HL-60 (cell line): ENCODE results near the gene OR6A2.

Source experiments
- DNase-seq, 2 experiments: peaks; one replicate each; pipeline ENCODE4 v3.0.0-alpha.2; 2010 to 2020; ENCODE audit warnings: low read depth in 1 of 2, low spot score in 1 of 2
- H3K27ac ChIP-seq: fragments of 250-450 bp; sonication (Bioruptor Pico); replicated peaks from 2 replicates; pipeline ENCODE4 v1.5.1; 2020; ENCODE audit warnings: mild to moderate bottlenecking, moderate library complexity
- H3K27me3 ChIP-seq: fragments of 250-450 bp; sonication (Bioruptor Pico); 2 replicates; pipeline ENCODE4 v1.5.1; 2021; ENCODE audit warnings: mild to moderate bottlenecking, moderate library complexity; ENCODE audit not compliant: insufficient read depth, poor library complexity, severe bottlenecking
- H3K4me3 ChIP-seq: replicated peaks from 2 replicates; pipeline ENCODE4 v1.5.1; 2011; ENCODE audit warnings: mild to moderate bottlenecking, control low read depth, low read length; ENCODE audit not compliant: insufficient read depth
- CTCF ChIP-seq: IDR thresholded peaks from one replicate; pipeline ENCODE4 v1.5.1; 2011; ENCODE audit warnings: low read length, control low read depth, inconsistent platforms; ENCODE audit not compliant: insufficient read depth
- GABPA ChIP-seq: IDR thresholded peaks from 2 replicates; pipeline ENCODE4 v1.6.1; 2012; ENCODE audit warnings: low read depth
- POLR2AphosphoS5 ChIP-seq: IDR thresholded peaks from 2 replicates; pipeline ENCODE4 v1.6.1; 2012; ENCODE audit warnings: low read depth
- REST ChIP-seq: IDR thresholded peaks from 2 replicates; pipeline ENCODE4 v1.6.1; 2012; ENCODE audit warnings: low read depth; ENCODE audit not compliant: insufficient replicate concordance
- SPI1 ChIP-seq: IDR thresholded peaks from 2 replicates; pipeline ENCODE4 v1.6.1; 2012; ENCODE audit warnings: low read depth, mild to moderate bottlenecking, borderline replicate concordance

Gene OR6A2

GRCh38 chr11:6818967-6819366 is 19.5 kb upstream of the OR6A2 start:
- Histone ChIP-seq H3K4me3 (no peak overlapping the region), H3K27ac (no peak overlapping the region), H3K27me3 (no peaks in the 10 kb centered on the region)
- TF ChIP-seq GABPA (no peak), SPI1 (no peak), REST (no peak), CTCF (no peak), POLR2AphosphoS5 (no peak)
- DNase-seq, result no peak

GRCh38 chr11:6817694-6818093 is 18.2 kb upstream of the OR6A2 start:
- TF ChIP-seq REST (no peak), POLR2AphosphoS5 (no peak), SPI1 (no peak), GABPA (no peak), CTCF (no peak)
- no peak for DNase-seq
- H3K27me3 ChIP-seq, result no peaks in the 10 kb centered on the region
- H3K27ac ChIP-seq, result no peak overlapping the region
- no peak overlapping the region for H3K4me3 ChIP-seq

- no peak for DNase-seq
- TF ChIP-seq GABPA (no peak), REST (no peak), CTCF (no peak), SPI1 (no peak), POLR2AphosphoS5 (no peak)
- no peak overlapping the region for H3K27ac ChIP-seq
- H3K27me3 ChIP-seq, result no peaks in the 10 kb centered on the region
- no peak overlapping the region for H3K4me3 ChIP-seq
Measured at GRCh38 chr11:6813656-6814055, 14.2 kb upstream of the OR6A2 start.
